NCI-H345 (cell line): ENCODE data around the gene ZRANB1.
"Not testable (repeated sequence)": the region's sequence is repeated elsewhere in the genome, so short reads cannot be mapped to it uniquely, and the experiment has no call there.

Experiments used
- DNase-seq: peaks from one replicate; lab custom pipeline; 2025; lab: John Stamatoyannopoulos, UW

Gene ZRANB1

GRCh38 chr10:124941823-124942222 is at the start of gene ZRANB1:
Gene ZRANB1 (plus strand): TSS chr10:124942123. CDS start chr10:124942494, 371 bp downstream.
- no peak for DNase-seq

GRCh38 chr10:124892905-124893304 is 49.0 kb upstream of the ZRANB1 start:
- DNase-seq = no peak

- no peak for DNase-seq
Measured at GRCh38 chr10:124894569-124895215, 47.2 kb upstream of the ZRANB1 start.

GRCh38 chr10:124896751-124897150 is 45.2 kb upstream of the ZRANB1 start:
- DNase-seq = no peak

- no peak for DNase-seq
Measured at GRCh38 chr10:124898471-124898870, 43.5 kb upstream of the ZRANB1 start.

- no peak for DNase-seq
Measured at GRCh38 chr10:124899151-124899550, 42.8 kb upstream of the ZRANB1 start.

GRCh38 chr10:124902462-124902861 is 39.5 kb upstream of the ZRANB1 start:
- DNase-seq = no peak

- DNase-seq = no peak
Measured at GRCh38 chr10:124903111-124903510, 38.8 kb upstream of the ZRANB1 start.

GRCh38 chr10:124904796-124905195 is 37.1 kb upstream of the ZRANB1 start:
- DNase-seq = no peak

- DNase-seq = no peak
Measured at GRCh38 chr10:124906551-124907001, 35.3 kb upstream of the ZRANB1 start.

GRCh38 chr10:124909563-124909962 is 32.4 kb upstream of the ZRANB1 start:
- no peak for DNase-seq

GRCh38 chr10:124911124-124912067 is 30.5 kb upstream of the ZRANB1 start:
- no peak for DNase-seq

- no peak for DNase-seq
Measured at GRCh38 chr10:124912101-124912886, 29.6 kb upstream of the ZRANB1 start.

GRCh38 chr10:124913167-124913566 is 28.8 kb upstream of the ZRANB1 start:
- DNase-seq = no peak

- DNase-seq = not testable (repeated sequence)
Measured at GRCh38 chr10:124914398-124914797, 27.5 kb upstream of the ZRANB1 start.

- DNase-seq = no peak
Measured at GRCh38 chr10:124916098-124916584, 25.8 kb upstream of the ZRANB1 start.

- peak; percentile 92 for DNase-seq
Measured at GRCh38 chr10:124916585-124917427, 25.1 kb upstream of the ZRANB1 start.

- peak; percentile 20 for DNase-seq
Measured at GRCh38 chr10:124917428-124918190, 24.3 kb upstream of the ZRANB1 start.

- DNase-seq = no peak
Measured at GRCh38 chr10:124918191-124918830, 23.6 kb upstream of the ZRANB1 start.

- DNase-seq = no peak
Measured at GRCh38 chr10:124918906-124919305, 23.0 kb upstream of the ZRANB1 start.
